HUDEP-2 (cell line): ENCODE results near the gene GMEB1.
"Not testable (repeated sequence)": the region's sequence is repeated elsewhere in the genome, so short reads cannot be mapped to it uniquely, and the experiment has no call there.

Experiments used
- DNase-seq, 76 experiments: peaks; one replicate each; lab custom pipeline; 2025; ENCODE audit not compliant: unreplicated experiment in 76 of 76; lab: John Stamatoyannopoulos, UW

Gene GMEB1, protein sequence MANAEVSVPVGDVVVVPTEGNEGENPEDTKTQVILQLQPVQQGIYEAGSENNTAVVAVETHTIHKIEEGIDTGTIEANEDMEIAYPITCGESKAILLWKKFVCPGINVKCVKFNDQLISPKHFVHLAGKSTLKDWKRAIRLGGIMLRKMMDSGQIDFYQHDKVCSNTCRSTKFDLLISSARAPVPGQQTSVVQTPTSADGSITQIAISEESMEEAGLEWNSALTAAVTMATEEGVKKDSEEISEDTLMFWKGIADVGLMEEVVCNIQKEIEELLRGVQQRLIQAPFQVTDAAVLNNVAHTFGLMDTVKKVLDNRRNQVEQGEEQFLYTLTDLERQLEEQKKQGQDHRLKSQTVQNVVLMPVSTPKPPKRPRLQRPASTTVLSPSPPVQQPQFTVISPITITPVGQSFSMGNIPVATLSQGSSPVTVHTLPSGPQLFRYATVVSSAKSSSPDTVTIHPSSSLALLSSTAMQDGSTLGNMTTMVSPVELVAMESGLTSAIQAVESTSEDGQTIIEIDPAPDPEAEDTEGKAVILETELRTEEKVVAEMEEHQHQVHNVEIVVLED

DNA sequence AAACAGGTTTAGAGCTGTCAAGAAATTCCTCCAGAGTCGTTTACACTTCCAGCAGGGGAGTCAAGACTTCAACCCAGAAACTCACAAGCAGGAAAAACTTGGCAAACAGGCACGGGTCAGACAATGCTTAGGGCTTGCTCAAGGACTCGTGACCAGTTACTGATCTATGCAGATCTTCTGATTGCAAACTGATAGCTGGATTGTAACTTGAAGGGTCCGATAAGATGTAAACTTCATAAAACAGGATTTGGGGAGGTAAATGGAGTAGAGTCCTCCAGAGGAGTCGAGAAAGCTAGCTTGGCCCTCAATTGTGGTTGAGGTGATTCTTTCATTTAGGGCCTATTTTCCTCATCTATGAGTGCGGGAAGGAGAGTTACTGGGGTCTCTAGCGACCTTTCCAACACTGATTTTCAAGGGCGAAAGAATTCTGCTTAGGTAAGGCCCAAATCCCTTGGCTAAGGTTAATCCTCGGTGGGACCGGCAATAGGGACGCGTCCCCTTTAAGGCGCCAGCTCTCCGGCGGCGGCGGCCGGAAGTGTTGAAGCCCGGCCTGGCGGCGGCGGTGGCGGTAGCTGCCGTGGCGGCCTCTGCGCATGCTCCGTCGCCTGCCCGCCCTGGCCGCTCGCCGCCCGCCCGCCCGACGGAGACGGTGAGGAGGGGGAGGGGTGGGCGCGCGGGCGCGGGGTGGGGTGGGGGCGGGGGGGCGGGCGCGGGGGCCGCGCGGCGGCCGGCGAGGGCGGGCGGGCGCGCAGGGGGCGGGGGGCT, at the start of gene GMEB1:
Gene GMEB1 (plus strand): TSS at position 594 of the 765 bp plus-strand sequence. CDS start 14,829 bp downstream, outside the sequence.
- DNase-seq: peak in 72 of 76 experiments; percentile 9 to 84 (median 67)

DNA sequence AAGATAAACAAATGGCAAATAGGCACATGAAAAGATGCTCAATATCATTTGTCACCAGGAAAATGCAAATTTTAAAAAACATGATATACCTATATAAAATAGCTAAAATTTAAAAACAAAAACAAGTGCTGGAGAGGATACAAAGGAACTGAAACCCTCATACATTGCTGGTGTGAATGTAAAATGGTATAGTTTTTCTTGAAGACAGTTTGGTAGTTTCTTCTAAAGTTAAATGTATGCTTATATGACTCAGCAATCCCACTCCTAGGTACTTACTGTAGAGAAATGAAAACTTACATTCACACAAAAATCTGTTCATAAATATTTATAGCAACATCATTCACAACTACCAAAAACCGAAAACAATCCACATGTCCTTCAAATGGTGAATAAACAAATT, 36.9 kb upstream of the GMEB1 start:
- DNase-seq: no peak

- no peak for DNase-seq
Measured at GRCh38 chr1:28632560-28632959, 36.0 kb upstream of the GMEB1 start.

- DNase-seq: peak in 42 of 76 experiments; percentile 4 to 60 (median 20)
Measured at GRCh38 chr1:28640766-28641165, 27.8 kb upstream of the GMEB1 start.

- DNase-seq: peak in 7 of 76 experiments; percentile 3 to 66 (median 34)
Measured at GRCh38 chr1:28642056-28642846, 26.3 kb upstream of the GMEB1 start.

GRCh38 chr1:28642847-28643635, 25.5 kb upstream of the GMEB1 start, which contains the start of gene TAF12:
TAF12 (minus strand) TSS chr1:28643067; CDS start chr1:28622081, 20,986 bp downstream.
- DNase-seq: peak in 75 of 76 experiments; percentile 31 to 94 (median 89)

DNA sequence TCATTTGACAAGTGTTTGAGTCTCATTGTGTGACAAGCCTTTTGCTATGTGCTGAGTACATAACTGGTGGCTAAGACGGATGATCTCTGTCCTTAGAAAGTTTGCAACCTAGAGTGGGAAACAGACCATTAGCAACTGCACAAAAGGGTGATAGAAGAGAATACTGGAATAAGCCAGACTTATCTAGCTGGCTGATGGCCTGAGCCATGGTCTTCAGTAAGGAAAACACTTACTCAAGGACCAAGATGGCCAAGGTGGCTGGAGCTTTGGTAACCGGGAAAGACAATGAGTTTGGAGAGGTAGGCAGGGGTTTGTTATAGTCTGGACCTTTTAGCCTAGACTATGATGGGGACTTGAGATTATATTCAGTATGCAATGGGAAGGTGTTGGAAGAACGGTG, 24.1 kb upstream of the GMEB1 start:
- no peak for DNase-seq

- not testable (repeated sequence) for DNase-seq
Measured at GRCh38 chr1:28645406-28645805, 23.2 kb upstream of the GMEB1 start.

DNA sequence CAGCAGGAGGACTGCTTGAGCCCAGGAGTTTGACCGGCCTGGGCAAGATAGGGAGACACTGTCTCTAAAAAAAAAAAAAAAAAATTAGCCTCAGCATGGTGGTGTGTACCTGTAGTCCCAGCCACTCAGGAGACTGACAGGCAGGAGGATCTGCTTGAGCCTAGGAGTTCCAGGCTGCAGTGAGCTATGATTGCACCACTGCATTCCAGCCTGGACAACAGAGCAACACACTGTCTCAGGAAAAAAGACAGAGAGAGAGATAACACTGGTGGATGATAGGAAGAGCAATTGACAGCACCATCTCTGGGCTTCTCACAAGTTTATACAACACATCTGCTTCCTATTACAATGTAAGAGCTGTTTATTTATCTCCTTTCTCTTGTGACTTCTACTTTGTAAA, 22.5 kb upstream of the GMEB1 start:
- DNase-seq: peak in 1 of 76 experiments; percentile 1

DNA sequence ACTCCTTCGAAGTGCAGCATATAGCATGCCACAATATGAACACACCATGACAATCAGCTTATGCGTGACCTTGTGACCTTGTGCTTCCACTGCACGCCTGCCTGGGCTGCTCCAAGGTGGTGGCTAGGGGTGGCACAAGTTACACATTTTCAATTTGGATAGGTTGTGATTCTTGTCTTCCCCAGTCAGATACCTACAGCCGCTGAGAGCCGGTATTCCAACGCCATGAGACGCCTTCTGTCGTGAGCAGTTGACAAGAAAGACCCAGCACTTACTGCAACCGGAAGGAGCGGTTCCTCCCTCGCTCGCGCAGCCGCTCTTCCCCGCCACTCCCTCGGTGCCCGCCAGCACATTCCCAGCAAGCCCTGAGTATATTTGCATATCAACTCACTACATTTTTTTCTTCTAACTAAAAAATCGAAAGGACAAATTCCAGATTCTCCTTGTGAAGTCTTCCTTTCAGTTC, 20.5 kb upstream of the GMEB1 start:
- DNase-seq: peak in 74 of 76 experiments; percentile 52 to 97 (median 84)

DNA sequence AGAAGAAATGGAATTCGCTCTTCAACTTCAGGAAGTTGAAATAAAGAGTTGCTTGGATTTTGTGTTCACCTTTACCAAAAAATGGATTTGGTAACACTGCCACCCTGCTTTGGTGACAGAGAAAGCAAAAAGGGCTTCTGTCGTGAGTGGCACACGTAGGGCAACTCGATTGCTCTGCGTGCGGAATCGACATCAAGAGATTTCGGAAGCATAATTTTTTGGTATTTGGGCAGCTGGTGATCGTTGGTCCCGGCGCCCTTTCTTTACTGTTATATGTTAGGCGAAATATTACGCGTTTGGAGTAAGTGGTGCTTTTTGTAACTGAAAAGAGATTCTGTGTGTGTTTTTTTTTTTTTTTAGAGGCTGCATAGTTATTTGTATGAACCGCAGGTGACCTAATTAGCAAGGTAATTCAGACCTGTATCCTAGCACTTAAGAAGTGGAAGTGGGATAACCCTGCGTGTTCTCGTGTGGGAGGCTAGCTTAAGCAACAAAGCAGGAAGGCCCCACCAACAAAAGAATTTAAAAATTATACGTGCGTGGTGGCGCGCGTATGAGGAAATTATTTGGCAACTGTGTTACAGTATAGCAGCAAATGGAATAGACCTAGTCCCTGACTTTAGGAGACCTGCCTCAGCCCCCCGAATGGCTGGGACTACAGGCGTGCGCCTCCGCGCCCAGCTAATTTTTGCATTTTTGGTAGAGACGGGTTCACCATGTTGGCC, 19.9 kb upstream of the GMEB1 start, which contains the start of gene RNU11:
Gene RNU11 (plus strand): TSS at position 127 of the 725 bp plus-strand sequence.
- DNase-seq: peak in 75 of 76 experiments; percentile 18 to 97 (median 85)

GRCh38 chr1:28653063-28653462, 15.5 kb upstream of the GMEB1 start:
- not testable (repeated sequence) for DNase-seq

GRCh38 chr1:28653870-28654269, 14.7 kb upstream of the GMEB1 start:
- DNase-seq: peak in 3 of 76 experiments; percentile 11 to 14 (median 13)

GRCh38 chr1:28655448-28656311, 12.9 kb upstream of the GMEB1 start:
- peak in 1 of 76 experiments; percentile 2 for DNase-seq

DNA sequence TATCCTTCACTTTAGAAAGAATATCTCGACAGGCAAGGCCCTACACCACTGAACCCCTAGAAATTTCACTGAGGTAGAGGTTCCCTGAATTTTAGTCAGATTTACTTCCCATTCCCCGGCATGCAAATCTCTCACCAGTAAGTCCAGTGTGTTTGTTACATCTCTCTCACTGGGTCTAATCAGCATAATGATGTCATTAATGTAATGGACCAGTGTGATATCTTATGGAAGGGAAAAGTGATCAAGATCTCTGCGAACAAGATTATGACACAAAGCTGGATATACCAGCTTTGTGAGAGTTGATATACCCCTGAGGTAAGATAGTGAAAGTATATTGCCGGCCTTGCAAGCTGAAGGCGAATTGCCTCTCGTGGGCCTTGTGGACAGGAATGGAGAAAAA, 12.2 kb upstream of the GMEB1 start:
- no peak for DNase-seq

DNA sequence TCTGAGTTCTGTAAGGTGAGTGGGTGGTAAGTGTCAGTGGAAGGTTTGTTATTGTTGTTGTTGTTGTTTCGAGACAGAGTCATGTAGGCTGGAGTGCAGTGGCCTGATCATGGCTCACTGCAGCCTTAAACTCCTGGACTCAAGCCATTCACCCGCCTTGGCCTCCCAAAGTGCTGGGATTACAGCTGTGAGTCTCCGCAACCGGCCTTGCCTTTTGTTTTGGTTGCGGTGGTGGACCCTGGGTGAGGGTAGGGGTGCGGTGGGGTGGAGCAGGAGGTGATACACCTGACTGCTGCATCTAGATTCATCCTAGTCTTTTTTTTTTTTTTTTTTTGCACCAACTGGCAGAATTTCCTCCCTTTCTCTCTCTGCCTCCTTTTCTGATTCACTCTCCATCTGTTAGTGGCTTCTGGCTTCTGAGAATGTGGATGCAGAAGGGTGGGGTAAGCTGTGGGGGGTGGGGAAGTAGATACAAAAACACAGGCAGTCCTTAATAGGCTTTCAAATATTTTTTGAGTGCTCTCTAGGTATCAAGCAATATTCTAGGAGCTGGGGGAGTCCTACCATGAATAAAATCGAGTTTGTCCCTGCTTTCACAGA, 4.6 kb upstream of the GMEB1 start:
- DNase-seq: no peak

- DNase-seq: no peak
Measured at GRCh38 chr1:28666806-28667205, 1.8 kb upstream of the GMEB1 start.
